NCI-H2171 treated with DMSO at 0.1 percent for 48 hours (cell line): ENCODE measurements around the gene MRPL1.
"Not testable (repeated sequence)": the region's sequence is repeated elsewhere in the genome, so short reads cannot be mapped to it uniquely, and the experiment has no call there.

Source experiments
- DNase-seq: peaks from one replicate; lab custom pipeline; 2025; lab: John Stamatoyannopoulos, UW

MRPL1 gene

DNA sequence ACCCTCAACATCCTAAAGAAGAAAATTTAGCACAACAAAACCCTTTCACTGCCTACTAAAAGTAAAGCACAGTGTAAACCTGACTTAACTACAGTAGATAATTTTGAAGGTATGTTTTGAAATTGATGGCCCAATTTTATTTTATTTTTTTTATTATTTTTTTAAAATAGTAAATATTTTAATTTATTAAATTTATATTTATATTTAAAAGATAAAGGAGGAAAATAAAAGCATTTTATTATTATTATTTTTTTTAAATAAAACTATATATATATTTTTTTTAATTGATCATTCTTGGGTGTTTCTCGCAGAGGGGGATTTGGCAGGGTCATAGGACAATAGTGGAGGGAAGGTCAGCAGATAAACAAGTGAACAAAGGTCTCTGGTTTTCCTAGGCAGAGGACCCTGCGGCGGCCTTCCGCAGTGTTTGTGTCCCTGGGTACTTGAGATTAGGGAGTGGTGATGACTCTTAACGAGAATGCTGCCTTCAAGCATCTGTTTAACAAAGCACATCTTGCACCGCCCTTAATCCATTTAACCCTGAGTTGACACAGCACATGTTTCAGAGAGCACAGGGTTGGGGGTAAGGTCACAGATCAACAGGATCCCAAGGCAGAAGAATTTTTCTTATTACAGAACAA lies 120.4 kb downstream of the MRPL1 start:
- DNase-seq, result not testable (repeated sequence)

DNA sequence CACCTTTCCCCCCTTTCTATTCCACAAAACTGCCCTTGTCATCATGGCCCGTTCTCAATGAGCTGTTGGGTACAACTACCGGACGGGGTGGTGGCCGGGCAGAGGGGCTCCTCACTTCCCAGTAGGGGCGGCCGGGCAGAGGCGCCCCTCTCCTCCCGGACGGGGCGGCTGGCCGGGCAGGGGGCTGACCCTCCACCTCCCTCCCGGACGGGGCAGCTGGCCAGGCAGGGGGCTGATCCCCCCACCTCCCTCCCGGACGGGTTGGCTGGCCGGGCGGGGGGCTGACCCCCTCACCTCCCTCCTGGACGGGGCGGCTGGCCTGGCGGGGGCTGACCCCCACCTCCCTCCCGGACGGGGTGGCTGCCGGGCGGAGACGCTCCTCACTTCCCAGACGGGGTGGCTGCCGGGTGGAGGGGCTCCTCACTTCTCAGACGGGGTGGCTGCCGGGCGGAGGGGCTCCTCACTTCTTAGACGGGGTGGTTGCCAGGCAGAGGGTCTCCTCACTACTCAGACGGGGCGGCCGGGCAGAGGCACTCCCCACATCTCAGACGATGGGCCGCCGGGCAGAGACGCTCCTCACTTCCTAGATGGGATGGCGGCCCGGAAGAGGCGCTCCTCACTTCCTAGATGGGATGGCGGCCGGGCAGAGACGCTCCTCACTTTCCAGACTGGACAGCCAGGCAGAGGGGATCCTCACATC lies 121.1 kb downstream of the MRPL1 start:
- not testable (repeated sequence) for DNase-seq

DNA sequence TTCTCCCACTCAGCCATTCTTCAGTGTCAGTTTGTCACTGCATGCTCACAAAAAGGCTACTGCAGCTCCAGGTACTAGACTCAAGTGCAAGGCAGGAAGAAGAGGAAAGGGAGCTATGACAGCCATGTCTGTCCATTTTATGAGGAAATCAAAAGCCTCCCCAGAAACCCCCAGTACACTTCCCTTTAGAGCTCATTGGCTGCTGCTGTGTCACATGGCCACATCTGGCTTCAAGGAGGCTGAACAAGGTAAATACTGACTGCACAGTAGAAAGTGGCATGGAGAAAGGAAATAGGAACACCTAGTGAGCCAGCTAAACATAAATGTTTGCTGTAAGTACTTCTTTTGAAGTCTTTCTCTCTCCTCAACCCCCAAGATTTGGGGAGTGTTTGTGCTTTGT lies 127.3 kb downstream of the MRPL1 start:
- DNase-seq, result no peak

DNA sequence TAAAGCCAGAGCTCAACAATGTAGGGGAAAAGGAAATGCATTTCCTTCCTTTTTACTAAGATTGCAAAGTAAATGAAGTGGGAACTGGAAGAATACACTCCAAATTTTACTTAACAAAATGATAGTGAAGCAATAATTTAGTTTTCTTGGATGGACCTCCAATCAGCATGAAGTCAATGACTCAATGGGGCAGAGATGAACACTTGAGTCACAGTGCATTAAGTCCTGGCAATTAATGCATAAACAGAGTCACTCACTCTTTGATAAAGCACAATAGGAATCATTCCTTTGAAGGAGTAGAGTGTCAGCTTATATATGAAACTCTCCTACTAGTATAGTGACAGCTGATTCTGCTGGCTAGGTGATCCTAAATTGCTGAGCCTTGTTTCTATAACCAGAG lies 127.8 kb downstream of the MRPL1 start:
- no peak for DNase-seq

DNA sequence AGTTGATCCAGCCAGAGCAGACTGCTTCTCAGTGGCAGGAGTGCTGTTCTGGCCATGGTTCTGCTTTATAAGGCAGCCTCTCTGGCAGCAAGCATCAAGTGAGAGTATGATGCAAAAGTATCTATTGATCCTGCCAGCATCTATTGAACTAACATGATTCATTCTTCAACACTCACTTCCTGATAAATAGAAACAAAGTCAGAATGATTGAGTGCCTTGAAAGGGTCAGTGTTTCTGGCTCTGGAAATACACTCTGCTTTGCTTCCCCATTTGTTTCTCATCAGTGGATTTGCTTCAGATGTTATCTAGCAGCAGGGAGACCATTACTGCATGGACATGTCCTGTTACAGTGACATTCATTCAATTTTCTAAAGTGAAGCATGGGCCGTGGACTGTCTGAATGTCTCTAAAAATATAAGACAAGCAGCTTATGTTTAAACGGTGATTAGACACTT lies 128.3 kb downstream of the MRPL1 start:
- no peak for DNase-seq

DNA sequence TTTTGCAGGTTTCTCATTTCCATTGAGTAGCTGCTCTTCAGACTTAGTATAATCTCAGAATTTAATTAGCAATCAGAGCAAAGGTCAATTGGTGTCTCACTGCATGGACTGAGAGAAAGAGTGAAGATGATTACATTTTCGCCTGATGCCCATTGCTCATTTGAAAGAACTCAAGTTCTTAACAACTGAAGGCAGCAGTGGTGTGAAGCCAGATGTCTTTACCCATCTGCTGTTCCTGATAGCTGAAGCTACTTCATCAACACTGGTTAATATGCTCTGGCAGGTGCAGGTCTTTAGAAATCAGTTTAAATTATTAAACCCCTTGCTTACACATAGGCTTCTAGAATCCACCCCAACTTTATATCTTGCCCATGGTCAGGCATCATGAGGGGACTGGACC lies 130.0 kb downstream of the MRPL1 start:
- no peak for DNase-seq

DNA sequence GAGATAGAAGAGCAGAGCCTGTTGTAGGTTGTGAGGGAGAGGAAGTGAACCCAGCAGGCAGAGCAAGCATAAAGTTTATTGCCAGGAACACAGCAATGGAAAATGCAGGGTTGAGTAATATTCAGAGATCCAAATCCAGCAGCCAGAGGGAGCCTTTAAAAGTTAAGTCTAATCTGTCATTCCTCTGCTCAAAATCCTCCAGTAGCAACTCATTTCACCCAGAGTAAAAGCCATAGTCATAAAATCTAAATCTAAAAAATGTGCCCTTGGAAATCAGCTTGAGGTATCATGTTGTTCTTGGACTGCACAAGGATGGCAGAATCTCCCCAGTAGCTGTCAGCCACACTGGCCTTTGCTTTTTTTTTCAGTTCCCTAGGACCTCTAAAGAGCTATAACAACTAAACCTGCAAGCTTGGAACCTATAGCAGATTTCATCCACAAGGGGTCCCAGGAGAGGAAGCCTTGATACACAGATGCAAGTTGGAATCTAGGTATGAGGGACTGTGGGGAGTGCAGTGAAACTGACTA lies 131.6 kb downstream of the MRPL1 start:
- DNase-seq, result no peak

DNA sequence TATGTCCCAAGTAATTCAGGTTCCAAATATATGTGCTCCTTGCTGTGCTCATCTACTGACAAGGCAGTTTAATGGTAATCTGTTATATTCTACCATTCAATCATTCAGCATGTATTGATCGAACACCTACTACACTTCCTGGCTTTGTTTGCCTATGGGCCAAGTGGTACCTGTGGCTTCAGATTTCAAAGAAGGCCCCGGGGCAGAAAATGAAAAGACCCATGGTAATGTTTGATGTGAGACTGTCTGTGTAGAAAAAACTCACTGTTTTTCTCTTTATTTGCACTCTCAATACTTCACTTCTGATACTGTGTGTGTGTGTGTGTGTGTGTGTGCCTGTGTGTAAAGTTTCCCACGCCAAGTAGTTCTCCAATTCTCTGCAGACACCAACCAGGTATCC lies 133.4 kb downstream of the MRPL1 start:
- no peak for DNase-seq

DNA sequence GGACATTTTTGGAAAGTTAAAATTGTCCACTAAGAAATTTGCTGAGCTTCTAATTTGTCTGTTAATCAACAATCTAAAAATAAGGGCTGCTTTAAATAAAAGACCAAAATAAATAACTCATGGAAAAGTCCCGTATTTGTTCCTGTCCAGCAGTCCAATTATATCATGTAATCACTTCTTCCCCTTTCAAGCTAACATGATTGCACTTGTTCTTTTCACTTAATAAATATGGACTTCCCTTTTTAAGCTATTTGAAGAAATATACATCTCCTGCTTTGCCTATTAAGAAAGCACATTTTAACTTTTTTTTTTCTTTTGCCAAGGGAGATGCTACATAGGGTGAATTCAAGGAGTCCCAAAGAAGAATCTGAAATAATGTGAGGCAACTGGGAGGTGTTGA lies 138.9 kb downstream of the MRPL1 start:
- DNase-seq, result no peak

DNA sequence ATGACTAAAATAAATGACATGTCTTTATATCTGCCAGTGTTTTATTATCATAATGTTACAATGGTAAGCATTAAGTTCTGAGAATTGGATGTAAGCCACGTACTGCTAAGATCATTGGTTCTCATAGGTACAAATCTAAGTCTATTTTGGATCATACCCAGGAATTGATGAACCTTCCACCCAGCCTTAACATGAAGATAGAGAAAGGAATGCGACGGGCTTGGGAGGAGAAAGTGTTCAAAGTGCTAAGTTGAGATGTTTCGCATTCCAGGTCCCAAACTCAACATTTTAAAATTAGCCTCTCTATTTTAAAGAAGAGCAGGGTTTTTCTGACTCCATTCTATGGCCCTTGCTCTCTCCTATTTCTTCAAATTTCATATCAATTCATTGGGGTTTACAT lies 139.6 kb downstream of the MRPL1 start:
- DNase-seq, result no peak
